Fibroblast of lung (primary cell): ENCODE measurements around the gene TRIM65. TPM values are rescaled to one million over a fixed set of nuclear protein-coding genes. Genes with fewer than 3 reads are reported as not detected.

Experiments
- DNase-seq, 2 donors: peaks; one replicate each; pipeline versions ENCODE4 v3.0.0 to v3.0.0-alpha.2; 2010; ENCODE audit warnings: low read depth in 2 of 2
- H2AFZ ChIP-seq: 2 replicates; pipeline ENCODE4 v1.5.1; 2012; ENCODE audit warnings: low read length, control low read depth, inconsistent platforms
- H3K27ac ChIP-seq: 2 replicates; pipeline ENCODE4 v1.5.1; 2011; ENCODE audit warnings: low read length, control low read depth; ENCODE audit not compliant: insufficient read depth
- H3K27me3 ChIP-seq: 2 replicates; pipeline ENCODE4 v1.5.1; 2011; ENCODE audit warnings: mild to moderate bottlenecking, low read length; ENCODE audit not compliant: control insufficient read depth, insufficient read depth
- H3K36me3 ChIP-seq: 2 replicates; pipeline ENCODE4 v1.5.1; 2011; ENCODE audit warnings: low read length; ENCODE audit not compliant: control insufficient read depth, insufficient read depth
- H3K4me1 ChIP-seq: 2 replicates; pipeline ENCODE4 v1.5.1; 2011; ENCODE audit warnings: low read length; ENCODE audit not compliant: control insufficient read depth, insufficient read depth; ENCODE audit errors: extremely low read depth
- H3K4me2 ChIP-seq: 2 replicates; pipeline ENCODE4 v1.5.1; 2011; ENCODE audit warnings: low read length, control low read depth; ENCODE audit not compliant: insufficient read depth; ENCODE audit errors: extremely low read depth
- H3K4me3 ChIP-seq, 4 experiments: fragments of 200-600 bp in 1 of 4; sonication (generic) in 1 of 4; replicated peaks in 1 of 4; 2 replicates each; pipeline ENCODE4 v1.5.1; 2011 to 2016; ENCODE audit warnings: low read length in 4 of 4, low read depth in 3 of 4, mild to moderate bottlenecking in 3 of 4, control low read depth in 2 of 4, inconsistent platforms in 1 of 4, mixed read lengths in 1 of 4; ENCODE audit not compliant: insufficient read depth in 1 of 4; ENCODE audit errors: control extremely low read depth in 1 of 4
- H3K79me2 ChIP-seq: 2 replicates; pipeline ENCODE4 v1.5.1; 2012; ENCODE audit warnings: mild to moderate bottlenecking, low read length, inconsistent platforms; ENCODE audit not compliant: control insufficient read depth, insufficient read depth
- H3K9ac ChIP-seq: 2 replicates; pipeline ENCODE4 v1.5.1; 2011; ENCODE audit warnings: mild to moderate bottlenecking, low read length, control low read depth; ENCODE audit not compliant: insufficient read depth
- H3K9me3 ChIP-seq: 2 replicates; pipeline ENCODE4 v1.5.1; 2012; ENCODE audit warnings: low read depth, low read length; ENCODE audit not compliant: control insufficient read depth, insufficient read depth
- H4K20me1 ChIP-seq: 2 replicates; pipeline ENCODE4 v1.5.1; 2011; ENCODE audit warnings: low read length; ENCODE audit not compliant: control insufficient read depth, insufficient read depth; ENCODE audit errors: extremely low read depth
- CTCF ChIP-seq, 2 donors: IDR thresholded peaks in 1 of 2; conservative IDR thresholded peaks in 1 of 2; 1 replicate in 1 of 2; 2 replicates in 1 of 2; pipeline ENCODE4 v1.5.1; 2011 to 2012; ENCODE audit warnings: low read length in 2 of 2, control low read depth in 1 of 2, inconsistent platforms in 1 of 2, low read depth in 1 of 2, mild to moderate bottlenecking in 1 of 2
- EZH2 ChIP-seq: IDR thresholded peaks from 2 replicates; pipeline ENCODE4 v1.5.1; 2012; ENCODE audit warnings: low read length, control low read depth, mild to moderate bottlenecking; ENCODE audit errors: missing control alignments
- polyA plus RNA-seq, 2 donors: library from polyadenylated mRNA; depleted of rRNA in 1 of 2; stranded (reverse) in 1 of 2; unstranded in 1 of 2; fragments of >200 nt; gene quantifications; 2 replicates each; pipeline ENCODE4 v1.2.1, GENCODE V29; 2011 to 2012; ENCODE audit warnings: missing spikeins in 1 of 2
- total RNA-seq: library from RNA; depleted of rRNA; stranded (reverse); fragments of >200 nt; gene quantifications from 2 replicates; pipeline ENCODE4 v1.2.1, GENCODE V29; 2014

The TRIM65 gene
- total and polyA plus RNA-seq, 2 donors (not counting 1 experiment from before 2014, with no cell fraction given), result 4.3 to 17.2 TPM

GRCh38 chr17:75842411-75842810 lies 54.3 kb downstream of the TRIM65 start:
- no peaks in the 10 kb centered on the region for H4K20me1 ChIP-seq
- no peak overlapping the region for H2AFZ ChIP-seq
- no peak overlapping the region for H3K4me3 ChIP-seq
- no peak overlapping the region for H3K4me2 ChIP-seq
- H3K27me3 ChIP-seq, result no peaks in the 10 kb centered on the region
- peaks cover 5% of the 10 kb centered on the region for H3K4me1 ChIP-seq
- no peak overlapping the region for H3K9ac ChIP-seq
- H3K27ac ChIP-seq, result no peak overlapping the region
- H3K36me3 ChIP-seq, result peaks cover 5% of the 10 kb centered on the region
- no peak for DNase-seq
- TF ChIP-seq EZH2, result no peak
- no peak for TF ChIP-seq CTCF (conservative IDR thresholded peaks at IDR 0.05 in 1 of 2, IDR thresholded peaks at IDR 0.05 in 1 of 2; ENCODE audit: low read depth in 1 of 2, low read length in 2 of 2)
- no peaks in the 10 kb centered on the region for H3K79me2 ChIP-seq
- H3K9me3 ChIP-seq, result no peaks in the 10 kb centered on the region

GRCh38 chr17:75840799-75841164 lies 56.0 kb downstream of the TRIM65 start:
- Histone ChIP-seq H3K4me2 (no peak overlapping the region), H2AFZ (no peak overlapping the region)

GRCh38 chr17:75839942-75840798 lies 56.6 kb downstream of the TRIM65 start:
- H2AFZ ChIP-seq, result no peak overlapping the region
- peaks cover 3% of the 10 kb centered on the region for H3K4me1 ChIP-seq
- H3K9ac ChIP-seq, result no peak overlapping the region
- H3K9me3 ChIP-seq, result no peaks in the 10 kb centered on the region
- no peaks in the 10 kb centered on the region for H3K36me3 ChIP-seq
- no peaks in the 10 kb centered on the region for H3K27me3 ChIP-seq
- DNase-seq, result no peak
- TF ChIP-seq EZH2 (no peak), CTCF (conservative IDR thresholded peaks at IDR 0.05 in 1 of 2, IDR thresholded peaks at IDR 0.05 in 1 of 2; ENCODE audit: low read depth in 1 of 2, low read length in 2 of 2) (no peak)
- no peak overlapping the region for H3K4me3 ChIP-seq
- H4K20me1 ChIP-seq, result no peaks in the 10 kb centered on the region
- H3K27ac ChIP-seq, result no peak overlapping the region
- no peaks in the 10 kb centered on the region for H3K79me2 ChIP-seq
- H3K4me2 ChIP-seq, result no peak overlapping the region

More at GRCh38 chr17:75840799-75841164, 56.0 kb downstream of the TRIM65 start:
- Histone ChIP-seq H3K4me1 (peaks cover 5% of the 10 kb centered on the region), H3K27ac (no peak overlapping the region), H4K20me1 (no peaks in the 10 kb centered on the region), H3K27me3 (no peaks in the 10 kb centered on the region), H3K36me3 (no peaks in the 10 kb centered on the region), H3K79me2 (no peaks in the 10 kb centered on the region), H3K9ac (no peak overlapping the region), H3K9me3 (no peaks in the 10 kb centered on the region), H3K4me3 (no peak overlapping the region)
- DNase-seq, result no peak
- TF ChIP-seq EZH2, result no peak
- no peak for TF ChIP-seq CTCF (conservative IDR thresholded peaks at IDR 0.05 in 1 of 2, IDR thresholded peaks at IDR 0.05 in 1 of 2; ENCODE audit: low read depth in 1 of 2, low read length in 2 of 2)

Other genes starting within 250 kb of the TRIM65 start
- 18.5 and 26.3 TPM in 2 replicates for gene RECQL5, start 229.8 kb downstream of the TRIM65 start, total RNA-seq
- 8.4 and 9.9 TPM in 2 replicates for gene RECQL5, start 229.8 kb downstream of the TRIM65 start, polyA plus RNA-seq
- 40.6 and 43.9 TPM in 2 replicates for gene SAP30BP, start 229.6 kb downstream of the TRIM65 start, total RNA-seq
- gene SAP30BP, start 229.6 kb downstream of the TRIM65 start, polyA plus RNA-seq, result 61.0 and 84.5 TPM in 2 replicates
- gene ITGB4, start 175.5 kb downstream of the TRIM65 start, total RNA-seq, result 0.17 and 0.26 TPM in 2 replicates
- gene ITGB4, start 175.5 kb downstream of the TRIM65 start, polyA plus RNA-seq, result 0.17 and 0.58 TPM in 2 replicates
- gene GALK1, start 131.8 kb downstream of the TRIM65 start, total RNA-seq, result 36.7 and 62.8 TPM in 2 replicates
- gene GALK1, start 131.8 kb downstream of the TRIM65 start, polyA plus RNA-seq, result 8.6 and 10.2 TPM in 2 replicates
- gene UNK, start 112.1 kb downstream of the TRIM65 start, total RNA-seq, result 11.3 and 15.0 TPM in 2 replicates
- 15.2 and 18.0 TPM in 2 replicates for gene UNK, start 112.1 kb downstream of the TRIM65 start, polyA plus RNA-seq
- gene UNC13D, start 52.5 kb downstream of the TRIM65 start, total RNA-seq, result 1.5 TPM in 2 replicates
- gene UNC13D, start 52.5 kb downstream of the TRIM65 start, polyA plus RNA-seq, result 0.12 and 0.22 TPM in 2 replicates
- 20.5 and 39.5 TPM in 2 replicates for gene WBP2, start 41.6 kb downstream of the TRIM65 start, total RNA-seq
- gene WBP2, start 41.6 kb downstream of the TRIM65 start, polyA plus RNA-seq, result 53.4 and 56.1 TPM in 2 replicates
- gene TRIM47, start 18.4 kb downstream of the TRIM65 start, total RNA-seq, result 16.0 and 18.2 TPM in 2 replicates
- gene TRIM47, start 18.4 kb downstream of the TRIM65 start, polyA plus RNA-seq, result 2.2 and 4.8 TPM in 2 replicates
- 30.8 and 36.0 TPM in 2 replicates for gene MRPL38, start 7.9 kb upstream of the TRIM65 start, total RNA-seq
- 19.3 and 29.7 TPM in 2 replicates for gene MRPL38, start 7.9 kb upstream of the TRIM65 start, polyA plus RNA-seq
- gene FBF1, start 44.1 kb upstream of the TRIM65 start, total RNA-seq, result 10.5 and 11.2 TPM in 2 replicates
- 1.6 and 2.6 TPM in 2 replicates for gene FBF1, start 44.1 kb upstream of the TRIM65 start, polyA plus RNA-seq
- gene ACOX1, start 82.2 kb upstream of the TRIM65 start, total RNA-seq, result 44.4 and 70.5 TPM in 2 replicates
- 30.0 and 31.3 TPM in 2 replicates for gene ACOX1, start 82.2 kb upstream of the TRIM65 start, polyA plus RNA-seq
- 9.4 and 12.6 TPM in 2 replicates for gene TEN1, start 82.3 kb upstream of the TRIM65 start, total RNA-seq
- 10.3 and 11.4 TPM in 2 replicates for gene TEN1, start 82.3 kb upstream of the TRIM65 start, polyA plus RNA-seq
- 1.3 TPM in 2 replicates for gene CDK3, start 103.9 kb upstream of the TRIM65 start, total RNA-seq
- 1.7 and 2.3 TPM in 2 replicates for gene CDK3, start 103.9 kb upstream of the TRIM65 start, polyA plus RNA-seq
- gene EVPL, start 130.4 kb upstream of the TRIM65 start, total RNA-seq, result not detected in 2 replicates
- gene EVPL, start 130.4 kb upstream of the TRIM65 start, polyA plus RNA-seq, result not detected in 2 replicates
- 23.6 and 34.0 TPM in 2 replicates for gene SRP68, start 175.6 kb upstream of the TRIM65 start, total RNA-seq
- gene SRP68, start 175.6 kb upstream of the TRIM65 start, polyA plus RNA-seq, result 68.6 and 81.5 TPM in 2 replicates
- gene GALR2, start 177.8 kb upstream of the TRIM65 start, total RNA-seq, result not detected in 2 replicates
- gene GALR2, start 177.8 kb upstream of the TRIM65 start, polyA plus RNA-seq, result not detected in 2 replicates
- gene ZACN, start 182.2 kb upstream of the TRIM65 start, total RNA-seq, result not detected in 2 replicates
- not detected in 2 replicates for gene ZACN, start 182.2 kb upstream of the TRIM65 start, polyA plus RNA-seq
- gene EXOC7, start 206.8 kb upstream of the TRIM65 start, total RNA-seq, result 76.8 and 88.8 TPM in 2 replicates
- gene EXOC7, start 206.8 kb upstream of the TRIM65 start, polyA plus RNA-seq, result 66.8 and 85.4 TPM in 2 replicates
- not detected in 2 replicates for gene FOXJ1, start 244.3 kb upstream of the TRIM65 start, total RNA-seq
- gene FOXJ1, start 244.3 kb upstream of the TRIM65 start, polyA plus RNA-seq, result not detected in 2 replicates